HG03025 (cell line): ENCODE data around the gene DNAJB11.
"Not testable (repeated sequence)": the region's sequence is repeated elsewhere in the genome, so short reads cannot be mapped to it uniquely, and the experiment has no call there.

Experiments
- ATAC-seq: cut with Tn5 transposase; IDR thresholded peaks from one replicate; pipeline ENCODE4 v1.9.1; 2021; ENCODE audit warnings: mild to moderate bottlenecking, moderate library complexity; ENCODE audit not compliant: unreplicated experiment, low FRiP score

DNAJB11 gene

DNA sequence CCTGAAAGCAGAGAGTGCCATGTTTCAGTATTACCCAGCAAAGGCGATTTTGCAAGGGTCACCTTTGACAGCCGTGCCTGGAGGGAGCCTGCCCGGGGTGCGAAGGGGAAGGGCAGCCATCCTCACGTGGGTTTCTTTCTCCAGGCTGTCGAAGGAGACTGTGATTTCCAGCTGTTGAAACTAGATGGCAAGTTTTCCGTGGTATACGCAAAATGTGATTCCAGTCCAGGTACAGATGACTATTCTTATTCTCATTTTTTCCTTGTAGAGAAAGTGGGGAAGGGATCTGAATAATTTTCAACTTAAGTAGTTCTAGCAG is 45.7 kb downstream of the DNAJB11 start:
- ATAC-seq: no peak

DNA sequence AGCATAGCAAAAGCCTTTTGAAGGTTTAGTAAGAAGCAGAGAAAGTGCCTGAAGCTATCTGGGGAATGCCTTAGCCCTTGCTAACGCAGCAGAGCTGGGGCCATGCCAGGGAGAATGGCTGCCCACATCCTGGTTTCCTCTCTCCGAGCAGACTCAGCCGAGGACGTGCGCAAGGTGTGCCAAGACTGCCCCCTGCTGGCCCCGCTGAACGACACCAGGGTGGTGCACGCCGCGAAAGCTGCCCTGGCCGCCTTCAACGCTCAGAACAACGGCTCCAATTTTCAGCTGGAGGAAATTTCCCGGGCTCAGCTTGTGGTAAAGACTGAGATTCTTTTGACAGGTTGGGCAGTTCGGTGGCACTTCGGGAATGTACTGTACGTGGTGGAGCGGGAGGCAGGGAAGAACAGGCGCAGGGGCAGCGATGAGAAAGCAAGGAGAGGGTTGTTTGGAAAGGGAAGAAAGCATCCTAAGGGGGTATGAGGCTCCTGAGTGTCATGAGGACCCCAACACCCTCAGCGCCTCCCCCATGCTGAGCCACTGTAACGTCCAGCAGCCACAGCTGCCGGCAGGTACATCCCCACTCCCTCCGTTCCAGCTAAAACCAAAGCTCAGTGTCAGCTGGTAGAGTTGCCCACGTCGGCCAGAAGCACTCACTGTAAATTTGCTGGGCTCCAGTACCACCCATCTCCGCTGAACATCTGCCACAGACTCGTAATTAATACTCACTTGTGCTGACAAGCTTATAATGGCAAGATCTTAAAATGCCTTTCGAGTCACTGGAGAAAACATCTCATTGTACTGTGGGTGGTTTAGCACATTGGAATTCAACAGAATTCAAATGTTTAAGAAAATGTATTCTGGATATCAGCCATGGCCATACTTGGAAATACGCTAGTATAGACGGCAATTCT is 46.8 kb downstream of the DNAJB11 start:
- peak; percentile 80 for ATAC-seq

DNA sequence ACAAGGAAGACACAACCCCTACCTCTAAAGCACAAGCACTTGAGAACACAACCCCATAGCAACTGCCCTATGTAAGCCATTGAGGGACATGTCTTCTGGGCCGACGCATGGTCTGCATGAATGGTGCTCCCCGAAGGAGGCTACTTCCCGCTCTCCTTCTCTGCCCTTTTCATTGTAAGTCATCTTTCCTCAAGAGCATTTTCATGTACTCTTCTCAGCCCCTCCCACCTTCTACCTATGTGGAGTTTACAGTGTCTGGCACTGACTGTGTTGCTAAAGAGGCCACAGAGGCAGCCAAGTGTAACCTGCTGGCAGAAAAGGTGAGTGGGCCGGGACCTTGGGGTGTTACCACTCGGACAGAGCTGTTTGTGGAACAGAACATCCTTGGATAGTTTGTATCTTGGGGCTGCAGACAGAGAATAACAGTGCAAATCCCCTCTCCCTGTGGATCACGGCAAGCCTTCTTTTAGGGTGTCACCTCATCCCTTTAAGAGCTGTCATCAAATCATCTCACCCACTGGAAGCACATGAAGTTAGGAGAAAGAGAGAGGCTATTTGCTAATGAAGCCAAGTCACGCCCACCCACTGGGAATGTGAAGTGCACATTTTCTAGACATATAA is 47.9 kb downstream of the DNAJB11 start:
- ATAC-seq: no peak

DNA sequence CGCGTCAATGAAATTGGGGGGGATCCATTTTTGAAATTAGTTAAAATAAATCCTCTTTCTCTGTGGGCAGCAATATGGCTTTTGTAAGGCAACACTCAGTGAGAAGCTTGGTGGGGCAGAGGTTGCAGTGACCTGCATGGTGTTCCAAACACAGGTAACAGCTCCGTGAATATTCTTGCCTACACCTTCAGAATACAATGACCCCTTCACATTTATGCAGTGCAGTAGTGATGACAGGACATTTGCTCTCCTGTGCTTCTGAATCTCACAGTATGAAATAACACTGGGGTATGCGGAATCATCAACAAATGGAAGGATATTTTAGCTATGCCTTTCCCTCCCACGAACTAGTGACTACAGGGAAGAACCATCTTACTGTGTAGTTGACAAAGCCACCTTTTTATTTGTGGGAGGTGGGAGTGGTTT is 49.3 kb downstream of the DNAJB11 start:
- ATAC-seq: no peak

DNA sequence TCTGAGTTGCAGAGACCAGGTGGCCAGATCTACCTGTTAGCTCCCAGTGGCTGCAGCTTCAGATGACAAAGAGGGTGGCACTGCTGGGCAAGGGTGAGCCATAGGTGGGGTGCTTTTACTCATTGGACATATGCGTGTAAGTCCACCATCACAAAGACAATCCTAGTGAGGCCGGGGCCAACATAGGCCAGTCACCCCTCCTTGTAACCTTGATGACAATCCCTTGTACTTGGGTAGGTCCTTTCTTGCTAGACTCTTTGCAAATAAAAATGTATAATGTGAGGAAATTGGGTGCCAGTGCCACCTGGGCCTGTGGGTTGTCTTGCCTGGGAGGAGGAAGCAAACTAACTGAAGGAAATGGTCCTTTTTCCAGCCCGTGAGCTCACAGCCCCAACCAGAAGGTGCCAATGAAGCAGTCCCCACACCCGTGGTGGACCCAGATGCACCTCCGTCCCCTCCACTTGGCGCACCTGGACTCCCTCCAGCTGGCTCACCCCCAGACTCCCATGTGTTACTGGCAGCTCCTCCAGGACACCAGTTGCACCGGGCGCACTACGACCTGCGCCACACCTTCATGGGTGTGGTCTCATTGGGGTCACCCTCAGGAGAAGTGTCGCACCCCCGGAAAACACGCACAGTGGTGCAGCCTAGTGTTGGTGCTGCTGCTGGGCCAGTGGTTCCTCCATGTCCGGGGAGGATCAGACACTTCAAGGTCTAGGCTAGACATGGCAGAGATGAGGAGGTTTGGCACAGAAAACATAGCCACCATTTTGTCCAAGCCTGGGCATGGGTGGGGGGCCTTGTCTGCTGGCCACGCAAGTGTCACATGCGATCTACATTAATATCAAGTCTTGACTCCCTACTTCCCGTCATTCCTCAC is 49.9 kb downstream of the DNAJB11 start:
- no peak for ATAC-seq

DNA sequence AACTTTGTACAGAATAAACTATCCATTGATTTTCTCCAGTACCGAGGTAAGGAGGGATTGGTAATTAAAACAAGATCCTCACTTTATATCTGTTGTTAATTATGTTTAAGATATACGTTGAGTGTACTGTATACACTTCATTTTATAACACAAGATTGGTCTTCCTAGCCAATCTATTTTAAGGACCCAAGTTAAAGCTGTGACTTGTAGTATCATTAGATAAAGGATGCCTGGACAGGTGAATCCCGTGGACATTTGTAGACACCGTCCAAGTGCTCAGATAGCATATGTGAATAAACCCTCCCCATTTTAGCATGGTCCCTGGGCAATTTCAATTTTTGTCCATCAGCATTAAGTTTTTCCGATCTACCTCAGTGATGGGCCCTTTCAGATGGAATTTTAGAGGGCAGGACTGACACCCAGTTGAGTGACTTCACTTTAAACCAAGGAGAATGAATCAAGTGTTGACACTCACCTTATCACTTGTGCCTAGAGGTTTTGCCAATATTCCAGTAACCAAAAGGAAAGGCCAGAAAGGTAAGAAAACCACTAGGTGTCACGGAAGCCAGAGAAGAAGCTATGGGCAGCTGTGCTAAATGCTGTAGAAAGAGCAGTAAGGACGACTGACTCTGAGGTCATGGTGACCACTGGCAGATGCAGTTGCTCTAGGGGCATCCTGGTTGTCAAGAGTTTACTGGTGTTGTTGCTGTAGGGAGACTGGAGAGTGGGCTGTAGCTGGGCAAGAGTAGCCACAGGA is 51.6 kb downstream of the DNAJB11 start:
- ATAC-seq: no peak

DNA sequence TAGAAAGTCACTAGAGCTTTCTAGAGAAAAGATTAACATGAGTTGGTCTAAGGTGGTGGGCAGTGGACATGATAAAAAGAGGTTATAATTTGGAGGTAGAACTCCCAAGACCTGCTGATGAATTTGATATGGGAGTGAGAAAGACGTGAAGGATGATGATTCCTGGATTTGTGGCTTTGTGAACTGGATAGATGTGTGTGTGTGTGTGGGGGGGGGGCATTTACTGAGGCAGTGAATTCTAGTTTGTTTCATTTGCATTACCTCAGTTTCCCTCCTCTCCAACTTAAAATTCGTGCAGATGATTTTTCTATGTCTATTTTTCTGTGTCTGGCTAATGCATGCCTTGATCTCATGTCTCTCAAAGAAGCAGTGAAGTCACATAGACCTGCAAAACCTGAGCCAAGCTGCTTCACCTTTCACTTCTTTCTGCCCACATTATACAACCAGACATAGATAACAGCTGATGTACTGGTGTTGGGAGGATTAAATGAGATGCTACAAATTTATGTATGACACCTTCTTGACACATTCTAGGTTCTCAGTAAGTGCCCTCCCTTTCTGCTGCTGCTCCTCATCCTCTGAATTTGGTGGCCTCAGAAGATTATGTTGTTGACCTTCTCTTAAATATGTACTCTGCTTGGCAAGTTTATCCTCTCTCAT is 52.3 kb downstream of the DNAJB11 start:
- ATAC-seq: no peak

DNA sequence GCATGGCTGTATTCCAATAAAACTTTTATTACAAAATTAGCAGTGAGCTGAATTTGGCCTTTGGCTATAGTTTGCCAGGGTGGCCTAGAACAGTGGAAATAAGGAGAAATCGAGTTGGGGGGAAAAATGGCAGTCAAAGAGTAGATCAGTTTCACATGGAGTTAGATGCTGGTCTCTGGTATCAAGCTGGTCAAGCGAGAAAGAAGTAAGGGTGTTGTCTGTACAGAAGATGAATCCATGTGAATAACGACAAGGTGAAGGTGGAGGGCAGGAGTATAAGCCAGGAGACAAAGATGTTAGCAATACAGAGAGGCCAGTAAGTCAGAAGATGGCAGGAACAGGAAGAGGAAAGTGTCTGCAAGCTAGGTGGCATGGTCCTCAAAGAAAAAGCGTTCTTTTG is 54.1 kb downstream of the DNAJB11 start:
- no peak for ATAC-seq

DNA sequence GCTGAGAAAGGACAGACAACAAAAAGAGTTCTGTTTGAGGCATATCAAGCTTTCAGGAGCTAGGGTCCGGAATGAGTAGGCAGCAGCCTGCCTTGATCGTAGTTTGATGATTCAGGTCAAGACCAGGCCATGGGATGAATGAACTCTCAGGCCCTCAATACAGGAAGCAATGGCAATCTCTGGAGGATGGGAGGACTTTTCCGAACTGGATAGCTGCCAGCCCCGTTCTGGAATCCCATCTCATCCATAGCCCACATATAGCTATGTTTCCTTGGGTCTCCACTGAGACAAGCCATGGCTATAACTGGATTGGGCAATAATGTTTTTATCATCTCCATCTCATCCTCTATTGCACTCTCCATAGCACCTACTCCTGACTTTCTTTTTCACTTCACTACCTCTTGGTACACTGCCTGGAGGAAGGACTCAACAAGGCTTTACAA is 55.1 kb downstream of the DNAJB11 start:
- no peak for ATAC-seq

DNA sequence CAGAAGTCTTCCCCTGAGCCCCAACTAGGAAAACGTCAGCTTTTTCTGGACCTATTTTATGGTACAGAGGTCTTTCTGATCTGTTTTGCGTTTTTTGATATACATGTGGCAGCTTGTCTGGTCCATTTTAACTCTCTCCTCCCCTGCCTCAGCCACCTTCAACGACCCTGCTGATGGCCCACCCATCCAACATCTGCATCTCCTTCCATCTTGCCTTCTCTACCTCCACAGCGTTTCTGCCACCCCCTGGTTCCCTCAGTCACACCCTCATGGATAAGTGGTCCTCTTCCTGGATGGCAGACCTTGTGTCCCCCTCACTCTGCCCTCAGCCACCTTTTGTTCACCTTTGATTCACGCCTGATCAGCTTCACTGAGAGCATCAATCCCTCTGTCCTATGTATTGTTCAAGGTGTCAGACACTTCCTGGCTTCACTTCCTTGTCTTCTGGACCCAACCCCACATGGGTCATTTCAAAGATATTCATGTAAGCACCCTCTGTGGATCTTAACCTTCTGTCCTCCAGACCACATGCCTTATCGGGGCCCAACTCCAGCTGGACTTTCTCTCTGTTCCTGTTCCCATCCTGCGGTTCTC is 55.8 kb downstream of the DNAJB11 start:
- no peak for ATAC-seq

DNA sequence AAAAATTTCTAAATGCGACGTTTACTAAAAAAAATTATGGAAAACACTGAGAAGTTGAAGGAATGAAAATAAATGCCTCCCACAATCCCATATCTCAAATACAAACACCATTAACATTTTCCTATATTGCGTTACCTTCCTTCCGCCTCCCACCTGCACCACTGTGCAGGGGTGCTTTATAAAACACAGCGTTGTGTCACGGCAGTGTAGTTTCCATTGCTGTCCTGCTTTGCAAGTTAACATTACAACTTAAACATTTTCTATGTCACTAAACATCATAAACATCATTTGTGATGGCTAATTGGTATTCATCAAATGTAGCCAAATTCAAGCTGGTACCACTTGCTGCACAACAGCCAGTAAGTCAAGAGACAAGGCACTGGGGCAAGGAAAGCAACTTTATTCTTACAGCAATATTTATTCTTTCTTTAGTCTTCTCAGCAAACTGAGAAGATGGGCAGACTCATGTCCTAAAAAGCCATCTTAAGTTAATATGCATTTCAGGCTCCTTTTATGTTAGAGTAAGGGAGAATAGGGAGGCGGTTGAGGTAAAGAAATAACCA is 57.4 kb downstream of the DNAJB11 start:
- ATAC-seq: no peak

DNA sequence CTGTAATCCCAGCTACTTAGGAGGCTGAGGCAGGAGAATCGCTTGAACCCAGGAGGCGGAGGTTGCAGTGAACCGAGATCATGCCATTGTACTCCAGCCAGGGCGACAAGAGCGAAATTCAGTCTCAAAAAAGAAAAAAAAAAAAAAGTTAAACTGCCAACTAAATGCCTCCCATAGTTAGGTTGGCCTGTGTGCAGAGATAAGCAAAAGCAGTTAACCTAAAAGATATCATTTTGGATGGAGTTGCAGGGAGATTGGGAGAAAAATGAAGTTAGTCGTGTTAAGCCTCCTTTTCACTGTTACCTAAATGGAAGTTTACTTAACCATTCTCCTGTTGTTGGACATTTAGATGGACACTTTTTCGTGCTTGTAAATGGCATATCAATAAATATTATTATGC is 58.2 kb downstream of the DNAJB11 start:
- no peak for ATAC-seq

DNA sequence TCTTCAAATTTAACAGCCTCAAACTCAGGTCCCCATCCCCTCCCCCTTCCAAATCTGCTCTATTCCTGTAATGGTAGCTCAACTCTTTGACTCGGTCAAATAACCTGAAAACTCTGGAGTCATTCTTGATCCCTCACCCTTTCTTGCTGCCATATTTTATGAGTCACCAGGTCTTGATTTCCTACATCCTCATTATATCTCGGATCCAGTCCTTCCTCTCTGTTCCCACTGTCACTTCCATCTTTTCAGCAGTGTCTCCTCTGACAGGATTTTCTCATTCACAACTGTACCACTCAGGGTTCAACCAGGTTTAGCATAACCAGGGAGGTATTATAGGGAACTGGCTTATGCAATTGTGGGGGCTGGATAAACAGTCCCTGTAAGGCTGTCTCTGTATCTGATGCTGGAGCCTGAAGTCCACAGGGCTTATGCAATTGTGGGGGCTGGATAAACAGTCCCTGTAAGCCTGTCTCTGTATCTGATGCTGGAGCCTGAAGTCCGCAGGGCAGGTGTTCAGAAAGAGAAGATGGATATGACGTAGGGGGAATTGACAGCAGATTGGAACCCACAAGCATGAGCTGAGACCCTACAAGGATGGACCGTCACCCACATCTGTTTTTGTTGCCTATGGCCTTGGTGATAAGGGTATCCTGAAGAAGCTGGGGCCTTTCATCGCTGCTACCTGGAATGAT is 60.6 kb downstream of the DNAJB11 start:
- ATAC-seq: no peak

DNA sequence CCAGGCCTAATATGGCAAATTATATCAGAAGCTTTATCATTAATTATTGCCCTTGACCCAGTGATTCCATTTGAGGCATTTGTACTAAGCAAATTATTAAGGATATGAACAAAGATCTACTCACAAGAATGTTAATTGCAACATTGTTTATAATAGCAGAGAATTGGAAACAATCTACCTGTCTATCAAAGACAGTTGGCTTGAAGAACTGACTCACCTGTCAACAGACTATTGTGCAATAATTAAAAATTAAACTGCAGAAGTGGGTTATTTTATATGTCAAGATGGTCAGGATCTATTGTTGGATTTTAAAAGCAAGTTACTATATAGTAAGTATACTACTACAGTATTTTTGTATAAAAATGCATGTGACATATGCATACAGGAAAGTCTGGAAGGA is 63.0 kb downstream of the DNAJB11 start:
- ATAC-seq: no peak

DNA sequence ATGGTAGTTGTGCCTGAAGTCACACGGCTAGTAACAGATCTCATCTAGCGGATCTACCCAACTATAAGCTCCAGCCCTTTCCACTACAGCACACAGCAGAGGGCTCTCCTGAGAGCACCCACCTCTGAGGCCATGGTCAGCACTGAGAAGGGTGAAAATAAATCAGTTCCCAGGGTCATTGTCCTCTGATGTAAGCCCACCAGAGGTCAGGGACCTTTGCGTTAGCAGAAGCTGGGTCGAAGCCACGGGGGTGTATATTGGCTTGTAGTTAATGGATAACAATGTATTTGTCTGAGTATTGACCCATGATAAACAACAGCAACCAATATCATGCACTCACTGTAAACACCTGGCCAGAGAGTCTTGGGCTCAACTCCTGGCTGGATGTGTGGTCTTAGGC is 63.7 kb downstream of the DNAJB11 start:
- not testable (repeated sequence) for ATAC-seq
